OCI-LY7 (cell line): Measurements from ENCODE around the gene ANOS1. TPM values are rescaled to one million over a fixed set of nuclear protein-coding genes. Genes with fewer than 3 reads are reported as not detected.

Source experiments
- BruUV-seq: library from RNA; stranded (reverse); fragments of 400-500 nt; replicated peaks from 2 replicates; lab custom pipeline; 2021; lab: Mats Ljungman, UMichigan
- CTCF ChIA-PET: fragments of 300-600 bp; sonication (Branson Sonifier 250); formaldehyde crosslinking; loops from one replicate; lab custom pipeline; 2022; ENCODE audit warnings: antibody characterized with exemption; ENCODE audit not compliant: unreplicated experiment; lab: Charles Lee
- POLR2A ChIA-PET: fragments of 300-600 bp; sonication (Branson Sonifier 250); formaldehyde crosslinking; loops from one replicate; lab custom pipeline; 2022; ENCODE audit warnings: antibody characterized with exemption; lab: Charles Lee
- DNase-seq: peaks from one replicate; pipeline ENCODE4 v3.0.0-alpha.2; 2015; ENCODE audit warnings: low spot score
- H2AFZ ChIP-seq: fragments of 200-600 bp; sonication (generic), shearing (Covaris generic); 2 replicates; pipeline ENCODE4 v1.6.1; 2014; ENCODE audit warnings: mild to moderate bottlenecking, antibody characterized with exemption, low read length, moderate library complexity
- H3K27ac ChIP-seq: fragments of 200-600 bp; sonication (generic); 2 replicates; pipeline ENCODE4 v1.5.1; 2014; ENCODE audit warnings: mixed run types, low read depth, mild to moderate bottlenecking, moderate library complexity, low read length, inconsistent platforms; ENCODE audit not compliant: poor library complexity, severe bottlenecking
- H3K36me3 ChIP-seq: fragments of 200-600 bp; sonication (generic); 2 replicates; pipeline ENCODE4 v1.6.1; 2014; ENCODE audit warnings: mild to moderate bottlenecking, antibody characterized with exemption, low read length, moderate library complexity, mixed read lengths; ENCODE audit not compliant: insufficient read depth
- H3K4me1 ChIP-seq: fragments of 200-600 bp; sonication (generic); 2 replicates; pipeline ENCODE4 v1.5.1; 2014; ENCODE audit warnings: mild to moderate bottlenecking, low read length; ENCODE audit not compliant: insufficient read depth, poor library complexity, severe bottlenecking
- H3K4me2 ChIP-seq: fragments of 200-600 bp; sonication (generic); 2 replicates; pipeline ENCODE4 v1.6.1; 2014; ENCODE audit warnings: mild to moderate bottlenecking, low read length
- H3K4me3 ChIP-seq: fragments of 200-600 bp; sonication (generic); 2 replicates; pipeline ENCODE4 v1.5.1; 2014; ENCODE audit warnings: mild to moderate bottlenecking, low read depth, low read length; ENCODE audit not compliant: poor library complexity, severe bottlenecking
- H3K79me2 ChIP-seq: fragments of 200-600 bp; sonication (generic); 2 replicates; pipeline ENCODE4 v1.6.1; 2016; ENCODE audit warnings: low read depth, mild to moderate bottlenecking, low read length, moderate library complexity, mixed read lengths; ENCODE audit not compliant: insufficient read depth
- H3K9me2 ChIP-seq: fragments of 200-600 bp; sonication (generic); 2 replicates; pipeline ENCODE4 v1.6.1; 2016; ENCODE audit warnings: mild to moderate bottlenecking, low read length, mixed read lengths; ENCODE audit not compliant: insufficient read depth
- H3K9me3 ChIP-seq: fragments of 200-600 bp; sonication (generic); 2 replicates; pipeline ENCODE4 v1.6.1; 2014; ENCODE audit warnings: mild to moderate bottlenecking, mixed run types, low read length, mixed read lengths
- H4K20me1 ChIP-seq: fragments of 200-600 bp; sonication (generic); 2 replicates; pipeline ENCODE4 v1.6.1; 2014; ENCODE audit warnings: mild to moderate bottlenecking, antibody characterized with exemption, low read length, moderate library complexity, mixed read lengths; ENCODE audit not compliant: insufficient read depth
- EZH2phosphoT487 ChIP-seq: fragments of 200-600 bp; sonication (generic); IDR thresholded peaks from 2 replicates; pipeline ENCODE4 v1.6.1; 2018; ENCODE audit warnings: low read depth, borderline replicate concordance, mild to moderate bottlenecking, mixed run types, antibody characterized with exemption, low read length, moderate library complexity, mixed read lengths
- intact Hi-C: fragments of 100-400 bp; cut with micrococcal nuclease; formaldehyde crosslinking; loops from one replicate; pipeline ENCODE4 v1.10.0; 2022; ENCODE audit not compliant: unreplicated experiment
- total RNA-seq, 2 experiments: library from RNA; depleted of rRNA in 1 of 2; stranded (reverse); fragments of >200 nt in 1 of 2; shearing (Covaris generic) in 1 of 2; gene quantifications; 2 replicates each; pipeline ENCODE4 v1.2.3, GENCODE V29; 2014 to 2022
- TF ChIP-seq, protein P1 (sequence below): fragments of 200-600 bp; sonication (generic); conservative IDR thresholded peaks from 2 replicates; pipeline ENCODE4 v1.5.1; 2014; ENCODE audit warnings: mild to moderate bottlenecking, antibody characterized with exemption, low read length, moderate library complexity, mixed read lengths

Gene ANOS1
- total RNA-seq, 2 experiments from 2014 or later: not detected

DNA sequence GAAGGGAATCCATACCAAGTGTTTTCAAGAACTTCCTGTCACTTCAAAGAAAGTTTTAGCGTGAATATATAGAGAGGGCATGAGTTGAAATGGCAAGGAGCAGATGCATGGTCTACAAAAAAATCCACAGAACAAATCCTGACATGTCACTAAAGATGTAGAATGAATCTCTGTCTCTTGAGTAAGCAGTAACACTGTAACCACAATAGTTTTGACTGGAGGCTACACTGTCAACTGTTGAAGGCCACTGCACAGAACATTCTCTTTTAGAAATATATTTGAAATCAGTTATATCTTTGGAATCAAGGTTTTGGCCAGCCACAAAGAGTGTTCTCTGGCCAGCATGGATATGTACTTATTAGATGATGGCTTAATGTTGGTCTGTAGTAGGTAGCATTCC lies 183.5 kb downstream of the ANOS1 start:
- BruUV-seq: no TSS peak

DNA sequence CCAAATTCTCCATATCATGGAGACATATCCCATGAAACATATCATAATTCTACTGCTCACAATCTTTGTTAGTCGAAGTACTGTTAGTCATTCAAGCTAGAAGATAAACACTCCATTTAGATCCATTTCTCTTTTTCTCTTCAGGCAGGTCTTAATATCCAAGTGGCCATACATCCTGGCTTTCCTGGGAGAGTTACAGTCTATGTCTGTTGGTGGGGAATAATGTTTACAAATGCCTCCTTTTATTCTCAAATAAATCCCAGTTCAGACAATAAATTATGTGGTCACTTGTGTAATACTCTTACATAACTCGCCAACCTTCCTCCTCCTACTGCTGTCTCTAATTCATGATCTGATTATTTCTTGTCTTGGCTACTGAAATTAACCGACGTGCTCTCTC lies 185.2 kb downstream of the ANOS1 start:
- Histone ChIP-seq H3K36me3 (no peaks in the 10 kb centered on the region), H2AFZ (no peak overlapping the region), H3K4me3 (no peak overlapping the region), H3K4me1 (no peaks in the 10 kb centered on the region), H3K4me2 (no peak overlapping the region), H4K20me1 (no peaks in the 10 kb centered on the region), H3K27ac (no peak overlapping the region), H3K9me3 (no peaks in the 10 kb centered on the region), H3K9me2 (no peaks in the 10 kb centered on the region), H3K79me2 (no peaks in the 10 kb centered on the region)
- no TSS peak for BruUV-seq
- intact Hi-C loops: no loop called here
- POLR2A ChIA-PET: interaction anchor here (1.1 kb wide), 1 partner anchor 8 kb away, joined by 3 read pairs; no protein-coding TSS in a partner anchor
- no peak for DNase-seq
- CTCF ChIA-PET: no interaction called here
- TF ChIP-seq, protein P1, sequence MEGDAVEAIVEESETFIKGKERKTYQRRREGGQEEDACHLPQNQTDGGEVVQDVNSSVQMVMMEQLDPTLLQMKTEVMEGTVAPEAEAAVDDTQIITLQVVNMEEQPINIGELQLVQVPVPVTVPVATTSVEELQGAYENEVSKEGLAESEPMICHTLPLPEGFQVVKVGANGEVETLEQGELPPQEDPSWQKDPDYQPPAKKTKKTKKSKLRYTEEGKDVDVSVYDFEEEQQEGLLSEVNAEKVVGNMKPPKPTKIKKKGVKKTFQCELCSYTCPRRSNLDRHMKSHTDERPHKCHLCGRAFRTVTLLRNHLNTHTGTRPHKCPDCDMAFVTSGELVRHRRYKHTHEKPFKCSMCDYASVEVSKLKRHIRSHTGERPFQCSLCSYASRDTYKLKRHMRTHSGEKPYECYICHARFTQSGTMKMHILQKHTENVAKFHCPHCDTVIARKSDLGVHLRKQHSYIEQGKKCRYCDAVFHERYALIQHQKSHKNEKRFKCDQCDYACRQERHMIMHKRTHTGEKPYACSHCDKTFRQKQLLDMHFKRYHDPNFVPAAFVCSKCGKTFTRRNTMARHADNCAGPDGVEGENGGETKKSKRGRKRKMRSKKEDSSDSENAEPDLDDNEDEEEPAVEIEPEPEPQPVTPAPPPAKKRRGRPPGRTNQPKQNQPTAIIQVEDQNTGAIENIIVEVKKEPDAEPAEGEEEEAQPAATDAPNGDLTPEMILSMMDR: no peak
- no peak for TF ChIP-seq EZH2phosphoT487

More for the DNA sequence above, 183.5 kb downstream of the ANOS1 start:
- Histone ChIP-seq H3K9me2 (no peaks in the 10 kb centered on the region), H2AFZ (no peak overlapping the region), H3K4me1 (no peaks in the 10 kb centered on the region), H3K9me3 (no peaks in the 10 kb centered on the region), H3K79me2 (no peaks in the 10 kb centered on the region), H3K36me3 (no peaks in the 10 kb centered on the region), H4K20me1 (no peaks in the 10 kb centered on the region), H3K4me2 (no peak overlapping the region), H3K4me3 (no peak overlapping the region), H3K27ac (no peak overlapping the region)
- POLR2A ChIA-PET: no interaction called here
- DNase-seq: no peak
- TF ChIP-seq, protein P1: no peak
- no peak for TF ChIP-seq EZH2phosphoT487
- CTCF ChIA-PET: no interaction called here
- intact Hi-C loops: no loop called here

DNA sequence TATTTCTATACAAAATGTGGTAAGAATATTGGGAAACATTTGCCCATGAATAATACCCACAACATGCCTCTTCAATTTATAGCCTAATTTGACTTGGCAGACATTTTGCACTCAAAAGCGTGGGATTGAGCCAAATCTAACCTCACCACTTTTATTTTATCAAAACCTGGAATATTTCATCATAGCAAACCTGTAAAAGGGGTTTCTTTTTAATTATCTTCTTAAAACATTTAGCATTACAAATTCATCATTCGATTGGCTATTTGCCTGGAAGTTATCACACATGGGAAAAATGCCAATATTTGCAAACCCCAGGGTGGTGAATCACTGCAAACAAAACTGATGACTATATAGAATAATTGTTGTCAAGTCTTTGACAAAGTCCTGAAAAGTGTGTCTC lies 211.1 kb downstream of the ANOS1 start:
- no peaks in the 10 kb centered on the region for H3K4me1 ChIP-seq
- no peak for DNase-seq
- no peak overlapping the region for H3K4me2 ChIP-seq
- H3K4me3 ChIP-seq: no peak overlapping the region
- ChIA-PET POLR2A (no interaction called here), CTCF (no interaction called here)
- H3K27ac ChIP-seq: no peak overlapping the region
- BruUV-seq: no TSS peak
- no peaks in the 10 kb centered on the region for H3K9me2 ChIP-seq
- no peaks in the 10 kb centered on the region for H4K20me1 ChIP-seq
- H3K36me3 ChIP-seq: no peaks in the 10 kb centered on the region
- no peak for TF ChIP-seq EZH2phosphoT487
- TF ChIP-seq, protein P1: no peak
- H2AFZ ChIP-seq: no peak overlapping the region
- H3K9me3 ChIP-seq: no peaks in the 10 kb centered on the region
- H3K79me2 ChIP-seq: no peaks in the 10 kb centered on the region
- intact Hi-C loops: no loop called here
